NCI-H1436 (cell line): Measurements from ENCODE around the gene DOP1A.
A peak's percentile ranks its signal among the peaks of the same experiment; 100 is the strongest.
"Not testable (repeated sequence)": the region's sequence is repeated elsewhere in the genome, so short reads cannot be mapped to it uniquely, and the experiment has no call there.

Source experiments
- DNase-seq: peaks from one replicate; lab custom pipeline; 2025; lab: John Stamatoyannopoulos, UW

The DOP1A gene

GRCh38 chr6:83151114-83151513 is 83.6 kb downstream of the DOP1A start:
- no peak for DNase-seq

DNA sequence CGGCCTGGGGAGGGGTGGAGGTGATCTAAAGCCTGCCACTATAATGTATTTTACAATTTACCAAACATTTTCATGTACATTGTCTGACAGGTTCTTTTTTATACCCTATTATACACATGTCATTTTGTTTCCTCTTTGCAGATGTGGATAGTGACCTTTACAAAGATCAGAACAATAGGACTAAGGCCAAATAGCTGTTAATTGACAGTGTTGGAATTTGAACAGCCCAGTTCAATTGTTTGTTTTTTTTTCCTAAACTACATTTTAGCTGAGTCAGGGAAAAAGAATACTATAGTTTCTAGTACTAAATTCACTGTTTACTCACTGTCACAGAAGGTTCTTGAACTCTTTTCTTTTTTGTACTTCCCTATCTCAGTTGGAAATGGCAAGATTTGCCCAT is 85.4 kb downstream of the DOP1A start:
- no peak for DNase-seq

DNA sequence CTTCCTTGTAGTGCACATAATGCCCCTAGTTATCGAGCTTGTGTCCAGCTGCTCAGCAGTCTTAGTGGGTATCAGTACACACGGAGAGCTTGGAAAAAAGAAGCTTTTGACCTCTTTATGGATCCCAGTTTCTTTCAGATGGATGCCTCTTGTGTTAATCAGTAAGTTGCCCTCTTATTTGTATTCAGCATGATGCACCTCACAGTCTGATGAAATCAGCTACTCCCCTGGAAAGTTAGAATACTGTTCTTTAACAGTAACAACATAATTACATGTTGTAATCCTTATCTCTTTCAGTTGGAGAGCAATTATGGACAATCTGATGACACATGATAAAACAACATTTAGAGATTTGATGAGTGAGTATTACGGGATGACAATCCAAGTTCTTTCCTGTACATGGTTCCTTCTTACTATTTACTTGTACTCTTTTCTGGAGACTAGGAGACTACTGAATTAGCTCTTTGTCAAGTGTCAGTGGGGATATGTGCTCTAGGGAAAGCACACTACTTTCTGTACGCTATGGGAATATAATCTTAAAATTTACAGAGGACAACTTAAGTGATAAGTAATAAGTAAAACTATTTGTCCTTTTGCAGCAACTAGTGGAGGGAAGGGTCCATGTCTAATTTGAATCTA is 86.5 kb downstream of the DOP1A start:
- no peak for DNase-seq

DNA sequence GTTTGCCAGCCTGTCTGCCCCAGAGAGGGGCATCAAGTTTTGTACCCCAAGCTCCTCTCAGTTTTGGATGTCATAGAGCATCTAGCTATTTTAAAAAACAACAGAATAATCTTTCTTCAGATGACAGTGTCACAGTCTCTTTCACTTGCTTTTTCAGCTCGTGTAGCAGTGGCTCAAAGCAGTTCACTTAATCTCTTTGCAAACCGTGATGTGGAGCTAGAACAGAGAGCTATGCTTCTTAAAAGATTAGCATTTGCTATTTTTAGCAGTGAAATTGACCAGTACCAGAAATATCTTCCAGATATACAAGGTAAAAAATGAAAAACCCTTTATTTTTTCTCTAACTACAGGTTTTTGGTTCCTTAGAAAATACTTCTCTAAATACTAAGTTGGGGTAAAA is 88.3 kb downstream of the DOP1A start:
- no peak for DNase-seq

DNA sequence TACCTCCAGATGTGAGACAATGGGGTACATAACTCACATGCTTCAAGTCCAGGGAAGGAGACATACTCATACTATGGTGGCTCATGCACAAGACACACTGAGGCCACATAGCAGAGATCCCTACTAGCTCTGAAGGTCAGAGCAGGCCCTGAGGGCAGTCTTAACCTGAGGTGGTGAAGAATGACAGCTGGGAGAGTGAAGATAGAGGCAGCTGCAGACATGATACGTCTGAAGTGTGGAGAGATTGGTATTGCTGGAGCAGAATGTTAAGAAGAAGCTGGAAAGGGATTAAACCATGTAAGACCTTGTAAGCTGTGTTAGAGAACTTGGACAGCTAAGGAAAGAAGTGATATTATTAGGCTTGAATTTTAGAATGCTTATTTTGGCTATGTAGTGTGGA is 92.7 kb downstream of the DOP1A start:
- no peak for DNase-seq

DNA sequence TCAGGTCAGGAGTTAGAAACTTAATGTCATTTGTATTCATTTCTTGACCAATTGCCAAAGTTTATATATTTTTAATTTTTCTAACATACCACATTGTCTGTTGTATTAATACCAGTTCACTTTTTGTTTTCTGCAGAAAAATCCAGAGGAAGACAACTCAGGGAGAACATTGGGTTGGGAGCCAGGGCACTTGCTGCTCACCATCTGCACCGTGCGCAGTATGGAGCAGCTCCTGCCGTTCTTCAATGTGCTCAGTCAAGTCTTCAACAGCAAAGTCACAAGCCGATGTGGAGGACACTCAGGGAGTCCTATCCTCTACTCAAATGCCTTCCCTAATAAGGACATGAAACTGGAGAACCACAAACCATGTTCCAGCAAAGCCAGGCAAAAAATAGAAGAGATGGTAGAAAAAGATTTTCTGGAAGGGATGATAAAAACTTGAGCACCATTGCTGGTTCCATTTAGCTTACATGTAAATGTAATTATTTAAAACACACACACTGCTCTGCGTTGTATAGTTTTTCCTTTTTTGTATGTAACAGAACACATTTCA is 100.3 kb downstream of the DOP1A start:
- no peak for DNase-seq

DNA sequence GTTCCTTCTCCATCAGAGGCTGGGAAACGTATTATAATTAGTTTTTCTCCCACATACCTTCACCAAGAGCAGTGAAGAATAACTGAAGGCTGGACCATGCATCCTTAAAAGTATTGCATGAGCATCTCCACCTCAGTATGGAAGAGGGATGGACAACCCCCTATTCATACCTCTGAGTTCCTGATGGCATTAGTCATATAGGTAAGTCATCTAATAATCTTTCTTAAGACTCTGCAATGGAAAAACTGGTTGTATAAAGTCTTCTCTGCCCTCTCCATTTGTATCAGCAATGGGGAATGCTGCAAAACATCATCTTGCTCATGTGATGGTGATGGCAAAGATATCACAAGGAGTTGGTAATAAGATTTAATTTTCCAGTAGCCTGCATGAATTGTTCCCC is 101.1 kb downstream of the DOP1A start:
- no peak for DNase-seq

- no peak for DNase-seq
Measured at GRCh38 chr6:83169106-83169505, 101.6 kb downstream of the DOP1A start.

- DNase-seq: no peak
Measured at GRCh38 chr6:83169511-83169910, 102.0 kb downstream of the DOP1A start.

GRCh38 chr6:83176246-83176645 is 108.8 kb downstream of the DOP1A start:
- DNase-seq: no peak

DNA sequence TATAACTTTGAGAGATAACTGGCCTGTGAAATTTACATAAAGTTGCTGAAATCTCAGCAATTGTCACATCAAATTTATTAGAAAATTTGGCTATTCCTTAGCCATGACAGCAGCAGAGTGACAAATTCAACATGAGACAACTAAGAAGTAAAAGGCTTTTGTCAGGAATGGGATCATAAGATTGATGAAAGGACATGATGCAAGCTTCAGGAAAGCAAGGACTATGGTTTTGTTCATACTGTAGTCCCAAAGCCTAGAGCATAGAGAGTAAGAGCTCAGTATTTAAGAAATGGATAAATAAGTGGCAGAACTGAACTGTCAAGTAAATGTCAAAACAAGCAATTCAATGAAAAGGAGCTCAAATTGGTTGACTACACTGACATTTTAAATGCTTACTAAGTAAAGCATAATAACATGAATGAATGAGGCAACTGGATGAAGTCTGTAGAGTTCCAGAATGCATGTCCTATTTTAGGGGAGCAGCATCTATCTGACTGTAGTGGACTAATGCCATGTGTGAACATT is 113.0 kb downstream of the DOP1A start:
- DNase-seq: no peak

DNA sequence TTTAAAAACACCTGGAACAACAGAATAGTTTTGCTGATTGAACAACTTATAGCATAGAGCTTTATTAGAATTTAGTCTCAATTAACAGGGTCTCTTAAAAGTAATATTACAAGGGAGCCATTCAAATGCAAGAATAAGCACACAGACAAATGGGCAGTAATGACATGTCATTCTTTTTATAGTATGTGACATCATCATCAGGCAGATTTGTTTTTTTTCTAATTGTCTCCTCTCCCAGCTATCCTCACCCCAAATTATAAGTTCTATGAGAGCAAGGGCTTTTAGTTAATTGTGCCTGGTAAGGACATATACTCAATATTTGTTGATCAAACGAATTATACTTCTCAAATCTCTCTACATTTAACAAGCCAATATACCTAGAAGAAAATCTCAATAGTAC is 114.6 kb downstream of the DOP1A start:
- DNase-seq: no peak

DNA sequence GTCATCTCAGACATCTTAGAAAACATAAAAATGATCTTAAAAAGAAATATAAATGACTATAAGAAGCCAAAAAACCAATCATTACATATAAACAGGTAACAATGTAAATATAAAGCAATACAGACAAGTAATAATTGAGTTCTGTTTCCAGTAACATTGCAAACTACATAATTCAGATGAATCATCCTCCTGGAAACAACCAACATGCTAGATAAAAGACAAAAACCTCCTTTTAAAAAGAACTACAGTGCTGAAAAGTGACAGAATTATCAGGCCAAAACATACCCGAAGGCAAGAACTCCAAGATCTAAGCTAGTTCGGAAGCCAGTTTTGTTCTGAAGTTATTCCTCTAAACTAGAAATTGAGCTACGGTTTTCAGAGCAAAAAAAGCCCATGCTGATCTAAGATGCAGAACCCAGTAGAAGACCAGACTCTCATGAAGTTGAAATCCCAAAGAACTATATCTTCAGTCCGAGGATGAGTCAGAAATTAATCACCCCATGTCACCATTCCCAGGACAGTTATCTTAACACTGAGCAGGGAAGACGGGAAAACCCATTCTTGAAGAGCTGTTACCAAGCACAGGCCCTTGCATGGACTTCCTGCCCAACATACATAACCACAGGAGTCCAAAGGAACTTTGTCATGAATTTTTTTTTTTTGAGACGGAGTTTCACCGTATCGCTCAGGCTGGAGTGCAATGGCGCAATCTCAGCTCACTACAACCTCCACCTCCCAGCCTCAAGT is 115.8 kb downstream of the DOP1A start:
- DNase-seq: no peak

- no peak for DNase-seq
Measured at GRCh38 chr6:83185096-83185495, 117.6 kb downstream of the DOP1A start.

DNA sequence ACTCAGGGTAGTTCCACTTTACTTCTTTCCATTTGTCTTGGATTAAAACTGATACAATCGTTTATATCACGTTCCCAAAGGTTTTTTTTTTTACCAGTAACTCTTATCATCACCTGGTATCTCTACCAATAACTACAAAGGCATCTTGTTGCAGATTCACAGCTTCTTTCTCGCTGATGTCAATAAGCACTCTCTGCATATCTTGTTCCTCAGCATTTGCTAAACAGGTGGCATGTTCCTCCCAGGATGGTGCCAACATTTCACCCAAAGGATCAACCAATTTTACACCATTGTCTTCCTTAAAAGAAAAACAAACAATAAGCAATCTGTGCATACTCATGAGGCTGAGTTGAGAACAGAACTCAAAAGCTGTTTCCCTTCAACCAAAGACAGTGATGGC is 121.0 kb downstream of the DOP1A start:
- no peak for DNase-seq

GRCh38 chr6:83190626-83191025 is 123.2 kb downstream of the DOP1A start:
- DNase-seq: no peak

DNA sequence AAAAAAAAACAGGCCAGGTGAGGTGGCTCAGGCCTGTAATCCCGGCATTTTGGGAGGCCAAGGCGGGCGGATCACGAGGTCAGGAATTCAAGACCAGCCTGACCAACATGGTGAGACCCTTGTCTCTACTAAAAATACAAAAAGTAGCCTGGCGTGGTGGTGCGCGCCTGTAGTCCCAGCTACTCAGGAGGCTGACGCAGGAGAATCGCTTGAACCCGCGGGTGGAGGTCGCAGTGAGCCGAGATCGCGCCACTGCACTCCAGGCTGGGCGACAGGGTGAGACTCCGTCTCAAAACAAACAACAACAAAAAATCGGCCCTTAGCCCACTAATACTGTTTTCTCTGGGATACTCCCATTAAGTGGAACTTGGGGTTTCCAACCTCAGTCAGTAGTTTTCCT is 124.5 kb downstream of the DOP1A start:
- DNase-seq: not testable (repeated sequence)

DNA sequence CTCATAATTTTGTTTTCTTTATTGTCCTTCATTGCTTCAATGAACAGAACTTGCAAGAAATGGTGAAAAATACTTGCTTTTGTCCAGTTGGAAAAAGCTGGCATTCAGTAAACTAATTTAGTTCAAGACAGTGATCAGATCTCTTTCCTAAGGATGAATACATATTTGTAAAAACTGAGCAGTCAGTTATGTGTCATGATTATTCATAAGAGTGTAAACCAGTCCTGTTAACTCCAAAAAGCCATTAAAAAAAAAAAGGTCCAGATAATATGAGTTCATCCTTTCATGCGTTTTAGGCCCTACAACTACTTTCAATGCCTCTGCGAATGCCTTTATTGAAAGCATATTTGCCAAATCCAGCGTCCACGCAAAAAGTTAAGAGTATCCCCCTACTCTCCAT is 125.0 kb downstream of the DOP1A start:
- DNase-seq: no peak

GRCh38 chr6:83192871-83193746 is 125.6 kb downstream of the DOP1A start, which contains the start of the genes PGM3 and RWDD2A:
Gene PGM3 (minus strand): TSS chr6:83193265. CDS start chr6:83191012, 2,253 bp downstream.
Gene RWDD2A (plus strand): TSS chr6:83193357. CDS start chr6:83194452, 1,095 bp downstream.
- DNase-seq: peak; percentile 73

DNA sequence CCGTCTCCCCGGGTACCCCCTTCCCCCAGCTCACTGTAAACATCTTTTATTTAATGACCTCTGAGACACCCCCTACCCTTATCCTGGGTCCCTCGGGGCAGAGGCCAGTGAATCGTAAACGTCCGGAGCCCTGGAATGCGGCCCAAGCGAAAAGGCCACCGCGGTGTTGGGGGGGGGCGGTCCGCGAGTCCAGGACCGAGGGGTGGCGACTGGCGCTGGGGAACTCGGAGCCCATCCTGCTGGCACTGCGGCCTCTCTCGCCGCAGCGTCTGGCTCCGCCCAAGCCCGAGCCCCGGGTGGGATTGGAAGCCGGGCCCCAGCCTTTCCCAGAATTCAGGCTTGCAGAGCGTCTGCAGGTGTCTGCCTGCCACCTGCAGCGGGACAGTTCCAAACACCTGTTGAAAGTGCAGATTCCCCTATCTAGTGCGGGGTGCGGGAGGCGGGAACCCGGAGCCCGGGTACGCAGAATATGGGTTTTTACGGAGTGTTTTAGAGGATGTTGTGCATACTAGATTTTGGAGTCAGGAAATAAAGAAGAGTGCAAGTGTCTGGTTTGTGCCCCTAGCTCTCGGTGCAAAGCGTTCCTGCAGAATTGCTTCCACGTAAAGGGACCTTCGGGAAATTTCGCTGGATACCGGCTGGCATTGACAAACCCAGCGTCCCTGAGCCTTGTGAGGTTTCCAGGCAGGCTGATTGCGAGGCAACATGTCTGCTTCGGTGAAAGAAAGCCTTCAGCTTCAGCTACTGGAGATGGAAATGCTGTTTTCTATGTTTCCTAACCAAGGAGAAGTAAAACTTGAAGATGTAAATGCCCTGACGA is 126.5 kb downstream of the DOP1A start:
- peak; percentile 1 for DNase-seq

- no peak for DNase-seq
Measured at GRCh38 chr6:83198486-83199172, 131.2 kb downstream of the DOP1A start.
